CD4-positive, alpha-beta T cell treated with Interleukin-17A for 4 hours (primary cell): Measurements from ENCODE around the gene EDDM3A.
A peak's percentile ranks its signal among the peaks of the same experiment; 100 is the strongest.
"Not testable (repeated sequence)": the region's sequence is repeated elsewhere in the genome, so short reads cannot be mapped to it uniquely, and the experiment has no call there.

ENCODE experiments used
- DNase-seq: peaks from one replicate; pipeline ENCODE4 v3.0.0-alpha.2; 2020; ENCODE audit warnings: mixed read lengths

The EDDM3A gene

DNA sequence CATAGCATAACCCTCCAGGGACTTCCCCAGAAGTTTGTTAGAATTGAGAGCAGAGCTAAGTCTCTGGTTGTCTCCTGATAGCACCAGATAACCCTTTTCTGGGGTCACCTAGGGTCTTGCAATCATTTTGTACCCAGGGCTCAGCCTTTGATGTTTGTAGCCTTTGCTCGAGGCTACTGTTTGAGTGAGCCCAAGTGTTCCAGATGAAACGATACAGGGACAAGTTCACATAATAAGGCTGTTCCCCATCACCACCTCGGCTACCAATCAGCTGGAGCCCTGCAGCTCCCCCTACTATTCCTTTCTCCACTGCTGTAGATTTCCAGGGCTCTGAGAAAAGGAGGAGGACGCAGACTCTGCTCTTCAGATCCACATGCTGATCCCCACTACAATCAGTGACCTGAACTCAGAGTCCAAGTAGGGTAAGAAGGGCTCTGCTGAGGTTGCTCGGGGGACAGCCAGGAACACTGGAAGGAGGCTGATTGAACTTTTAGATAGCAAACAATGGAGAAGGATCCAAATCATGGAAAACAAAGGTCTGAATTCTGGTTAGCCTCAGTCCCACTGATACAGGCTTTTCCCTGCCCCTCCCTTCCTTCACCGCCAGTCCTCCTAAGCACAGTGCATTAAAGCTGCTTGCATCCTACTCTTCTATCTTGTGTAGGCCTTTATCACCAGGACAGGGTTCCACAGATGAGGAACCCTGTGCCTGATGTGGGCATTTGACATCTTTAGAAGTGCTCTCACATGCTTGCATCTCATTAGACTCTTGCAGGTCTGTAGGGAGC, at the start of gene EDDM3A:
Gene EDDM3A, plus strand, starts transcription at position 317 of the 788 bp plus-strand sequence. CDS start 1,694 bp downstream, outside the sequence.
- DNase-seq, result no peak

DNA sequence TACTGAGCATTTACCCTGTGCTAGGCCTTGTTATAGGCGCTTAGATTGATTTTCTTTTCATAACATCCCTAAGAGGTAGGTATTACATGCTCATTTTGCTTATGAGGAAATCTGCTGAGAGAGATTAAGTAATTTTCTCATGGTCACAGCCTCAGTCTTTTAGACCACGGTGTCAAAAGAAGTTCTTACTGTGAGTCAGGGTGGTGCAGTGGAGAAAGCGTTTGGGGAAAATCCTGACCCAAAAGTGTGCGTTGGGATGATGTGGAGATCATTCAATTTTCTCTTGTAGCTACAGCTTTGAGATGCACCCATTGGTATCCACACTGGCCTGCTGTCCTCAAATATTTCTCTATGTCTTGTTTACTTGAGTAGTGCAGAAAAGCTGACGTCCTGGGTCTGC, 48.9 kb upstream of the EDDM3A start:
- DNase-seq, result no peak

- DNase-seq, result peak; percentile 73
These were observed 48.2 kb upstream of the EDDM3A start for GRCh38 chr14:20697273-20698017.

GRCh38 chr14:20698018-20698329, 47.7 kb upstream of the EDDM3A start:
- no peak for DNase-seq

GRCh38 chr14:20698934-20699333, 46.8 kb upstream of the EDDM3A start:
- no peak for DNase-seq

DNA sequence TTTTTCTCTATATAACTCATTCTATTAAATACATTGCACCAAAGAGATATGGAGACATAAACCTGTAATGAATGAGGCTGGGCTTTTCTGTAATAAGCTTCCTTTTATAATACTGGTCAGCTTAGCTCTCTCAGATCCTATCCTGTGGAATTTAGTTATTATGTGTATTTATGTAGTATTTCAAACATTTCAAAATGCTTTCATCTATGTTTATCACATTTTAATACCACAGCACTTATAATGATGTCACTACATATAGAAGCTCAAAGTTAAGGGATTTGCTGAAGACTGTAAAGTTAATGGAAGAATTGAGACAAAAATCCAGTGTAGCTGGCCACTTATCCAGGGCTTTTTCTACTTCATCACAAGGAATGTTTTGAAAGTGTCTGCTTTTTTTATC, 45.8 kb upstream of the EDDM3A start:
- DNase-seq, result no peak

DNA sequence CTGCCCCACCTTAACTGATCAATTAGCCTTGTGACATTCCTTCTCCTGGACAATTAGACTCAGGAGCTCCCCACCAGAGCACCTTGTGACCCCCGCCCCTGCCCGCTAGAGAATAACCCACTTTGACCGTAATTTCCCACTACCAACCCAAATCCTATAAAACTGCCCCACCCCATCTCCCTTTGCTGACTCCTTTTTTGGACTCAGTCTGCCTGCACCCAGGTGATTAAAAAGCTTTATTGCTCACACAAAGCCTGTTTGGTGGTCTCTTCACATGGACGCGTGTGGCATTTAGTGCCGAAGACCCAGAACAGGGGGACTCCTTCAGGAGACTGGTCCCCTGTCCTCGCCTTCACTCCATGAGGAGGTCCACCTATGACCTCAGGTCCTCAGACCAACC, 44.7 kb upstream of the EDDM3A start:
- not testable (repeated sequence) for DNase-seq

- no peak for DNase-seq
These were observed 38.9 kb upstream of the EDDM3A start for GRCh38 chr14:20706657-20707355.

DNA sequence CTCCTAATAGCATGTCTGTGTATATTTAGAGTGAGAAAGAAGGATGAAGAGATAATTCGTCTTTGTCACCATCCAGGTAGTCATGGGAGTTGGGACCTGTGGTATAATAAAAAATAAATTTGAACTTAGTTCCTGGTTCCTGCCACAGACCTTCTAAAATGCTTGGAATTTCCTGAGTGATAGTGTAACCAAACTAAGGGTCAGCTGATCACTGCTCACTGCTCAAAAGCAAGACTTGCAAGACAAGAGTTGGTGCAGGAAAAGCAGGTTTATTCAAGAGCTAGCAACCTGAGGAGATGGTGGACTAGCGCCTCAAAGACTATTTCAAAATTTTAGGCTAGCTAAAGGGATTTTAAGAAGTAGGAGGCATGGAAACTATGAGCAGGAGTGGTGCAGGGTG, 38.1 kb upstream of the EDDM3A start:
- no peak for DNase-seq

- no peak for DNase-seq
These were observed 34.4 kb upstream of the EDDM3A start for GRCh38 chr14:20711261-20711660.

DNA sequence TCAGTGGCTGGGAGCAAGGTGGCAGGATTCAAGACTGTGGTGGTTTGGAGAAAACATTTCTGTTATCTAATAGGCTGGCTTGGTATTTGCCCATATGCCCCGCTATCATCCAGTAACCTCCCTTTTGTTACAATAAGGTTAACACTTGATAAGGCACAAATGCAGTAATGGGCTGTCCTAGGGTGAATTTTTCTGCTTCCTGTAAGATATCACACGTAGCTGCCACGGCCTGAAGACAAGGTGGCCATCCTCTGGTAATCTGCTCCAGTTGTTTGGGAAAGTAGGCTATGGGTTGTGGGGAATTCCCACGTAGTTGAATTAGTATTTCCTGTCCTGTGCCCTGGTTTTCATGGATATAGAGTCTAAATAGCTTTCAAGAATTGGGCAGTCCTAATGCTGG, 34.0 kb upstream of the EDDM3A start:
- no peak for DNase-seq

DNA sequence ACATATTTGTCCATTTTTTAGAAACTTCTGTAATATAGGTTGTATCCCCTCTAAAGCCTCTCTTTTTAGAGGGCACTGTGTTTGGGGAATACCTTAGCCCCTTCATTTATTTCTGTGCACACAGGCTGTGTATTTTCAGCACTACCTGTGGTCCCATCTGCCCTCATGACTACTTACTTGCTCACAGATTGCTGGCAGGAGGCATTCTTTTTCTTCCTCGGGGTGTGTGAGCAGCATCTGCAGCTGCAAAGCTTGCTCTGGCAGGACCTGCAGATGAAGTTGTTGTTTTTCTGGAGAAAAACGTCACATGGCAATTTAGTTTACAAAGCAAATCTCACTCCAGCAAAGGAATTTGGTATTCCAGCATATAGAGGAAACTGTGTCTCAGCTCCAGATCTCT, 32.8 kb upstream of the EDDM3A start:
- no peak for DNase-seq

GRCh38 chr14:20714593-20715250, 31.0 kb upstream of the EDDM3A start:
- no peak for DNase-seq

GRCh38 chr14:20719777-20720176, 25.9 kb upstream of the EDDM3A start:
- no peak for DNase-seq

GRCh38 chr14:20720741-20721140, 24.9 kb upstream of the EDDM3A start:
- DNase-seq, result no peak

- no peak for DNase-seq
These were observed 23.7 kb upstream of the EDDM3A start for GRCh38 chr14:20722016-20722415.

DNA sequence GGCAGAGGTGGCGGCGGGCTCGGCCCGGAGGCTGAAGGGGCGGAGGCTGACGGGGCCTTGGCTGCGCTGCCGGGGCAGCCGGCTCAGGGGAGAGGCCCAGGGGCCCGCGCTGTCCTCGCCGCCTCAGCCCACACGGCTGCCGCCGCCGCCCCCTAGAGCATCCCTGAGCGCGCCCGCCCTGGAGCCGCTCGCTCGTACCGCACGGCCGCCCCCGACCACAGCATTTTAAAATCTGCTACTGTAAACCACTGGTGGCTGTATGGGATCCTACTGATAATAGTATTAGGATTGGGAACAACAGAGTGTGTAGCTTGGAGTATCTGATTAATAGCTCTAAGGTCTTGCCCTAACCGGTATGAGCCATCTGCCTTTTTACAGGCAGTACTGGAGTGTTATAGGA, 22.2 kb upstream of the EDDM3A start:
- no peak for DNase-seq

DNA sequence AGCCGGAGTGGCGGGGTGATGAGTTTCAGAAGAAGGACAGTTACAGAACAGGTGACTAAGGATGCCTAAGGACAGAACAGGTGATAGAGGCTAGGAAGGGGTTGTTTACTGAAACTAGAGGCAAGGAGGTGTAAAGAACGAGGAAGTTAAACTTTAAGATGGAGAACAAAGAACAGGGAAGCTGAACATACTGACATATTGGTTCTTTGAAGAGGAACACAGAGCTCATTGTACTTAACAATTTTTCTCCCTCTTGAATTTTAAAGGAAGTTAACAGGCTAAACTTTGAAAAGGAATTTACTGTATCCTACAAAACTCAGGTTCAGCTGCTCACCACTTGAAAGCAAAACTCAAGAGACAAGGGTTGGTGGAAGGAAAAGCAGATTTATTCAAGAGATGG, 19.6 kb upstream of the EDDM3A start:
- not testable (repeated sequence) for DNase-seq

GRCh38 chr14:20726531-20726930, 19.2 kb upstream of the EDDM3A start:
- no peak for DNase-seq

GRCh38 chr14:20730891-20731290, 14.8 kb upstream of the EDDM3A start:
- no peak for DNase-seq

DNA sequence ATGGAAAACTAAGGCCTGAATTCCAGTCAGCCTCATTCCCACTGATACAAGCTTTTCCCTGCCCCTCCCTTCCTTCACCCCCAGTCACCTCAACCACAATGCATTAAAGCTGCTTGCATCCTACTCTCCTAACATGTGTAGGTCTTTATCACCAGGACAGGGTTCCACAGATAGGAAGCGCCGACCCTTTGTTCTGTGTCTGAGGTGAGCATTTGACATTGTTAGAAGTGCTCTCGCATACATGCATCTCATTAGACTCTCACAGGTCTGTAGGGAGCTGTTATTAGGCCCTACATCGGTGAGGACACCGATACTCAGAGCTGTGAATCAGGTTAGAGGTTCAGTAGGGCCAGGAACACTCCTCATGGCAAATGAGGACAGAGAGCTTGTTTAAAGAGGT, 13.2 kb upstream of the EDDM3A start:
- DNase-seq, result no peak

DNA sequence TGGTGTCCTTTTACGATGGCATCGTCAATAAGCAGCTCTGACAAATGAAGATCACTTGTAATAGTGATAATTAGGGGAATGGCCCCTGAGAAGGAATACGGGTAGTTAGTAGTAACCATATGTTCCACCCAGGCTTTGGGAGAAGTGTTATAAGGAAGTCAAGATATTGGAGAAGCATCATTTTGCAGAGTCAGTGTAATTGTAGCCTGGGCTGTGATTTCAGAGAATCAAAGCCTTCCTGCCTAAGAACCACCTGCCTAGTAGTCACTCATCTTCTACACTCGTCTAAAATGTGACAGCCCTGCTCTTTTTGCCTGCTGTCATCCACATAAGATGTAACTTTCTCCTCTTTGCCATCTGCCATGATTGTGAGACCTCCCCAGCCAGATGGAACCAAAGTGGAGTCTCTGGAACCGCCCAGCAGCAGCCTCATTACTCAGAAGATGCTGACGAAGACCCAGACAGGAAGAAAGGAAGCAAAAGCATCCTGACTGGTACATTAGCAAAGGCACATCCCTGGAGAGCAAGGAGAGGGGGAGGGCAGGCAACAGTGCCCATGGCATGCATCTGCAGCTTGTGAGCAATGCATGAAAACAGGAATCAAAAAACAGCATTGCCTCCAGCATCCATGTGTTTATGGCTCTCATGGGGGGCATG, 12.6 kb upstream of the EDDM3A start:
- DNase-seq, result no peak
